ENCODE results near the gene ZFYVE27.
A peak's percentile ranks its signal among the peaks of the same experiment; 100 is the strongest.

ZFYVE27 gene

DNA sequence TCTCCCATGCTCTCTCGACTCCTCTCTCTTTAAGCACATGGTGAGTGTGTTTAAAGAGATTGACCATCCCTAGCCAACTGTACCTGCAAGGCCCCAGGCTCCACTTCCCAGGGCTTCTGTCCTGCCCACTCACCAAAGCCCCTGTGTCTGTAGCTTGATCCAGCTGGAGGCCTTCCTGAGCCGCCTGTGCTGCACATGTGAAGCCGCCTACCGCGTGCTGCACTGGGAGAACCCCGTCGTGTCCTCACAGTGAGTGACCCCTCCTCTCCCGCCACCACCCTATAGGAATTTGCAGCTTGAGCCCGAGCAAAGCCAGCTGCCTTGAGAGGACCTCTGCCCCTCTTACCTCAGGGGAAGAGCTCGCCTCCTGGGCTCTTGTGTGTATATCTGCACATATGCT, 11.2 kb downstream of the ZFYVE27 start:
- DNase-seq, result no peak

DNA sequence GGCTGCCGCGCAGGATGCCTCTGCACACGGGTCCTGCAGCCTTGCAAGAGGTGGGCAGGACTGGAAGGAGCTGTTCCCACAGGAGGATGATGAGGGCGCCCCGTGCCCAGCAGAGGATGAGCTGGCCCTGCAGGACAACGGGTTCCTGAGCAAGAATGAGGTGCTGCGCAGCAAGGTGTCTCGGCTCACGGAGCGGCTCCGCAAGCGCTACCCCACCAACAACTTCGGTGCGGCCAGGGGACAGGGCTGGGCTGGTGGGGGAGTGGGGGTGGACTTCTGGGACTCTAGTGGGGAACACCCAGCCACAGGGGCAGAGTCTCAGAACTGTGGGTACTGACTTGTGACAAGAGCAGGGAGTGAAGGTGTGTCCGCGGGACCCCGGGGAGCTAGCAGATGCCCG, 16.0 kb downstream of the ZFYVE27 start:
- DNase-seq, result no peak

DNA sequence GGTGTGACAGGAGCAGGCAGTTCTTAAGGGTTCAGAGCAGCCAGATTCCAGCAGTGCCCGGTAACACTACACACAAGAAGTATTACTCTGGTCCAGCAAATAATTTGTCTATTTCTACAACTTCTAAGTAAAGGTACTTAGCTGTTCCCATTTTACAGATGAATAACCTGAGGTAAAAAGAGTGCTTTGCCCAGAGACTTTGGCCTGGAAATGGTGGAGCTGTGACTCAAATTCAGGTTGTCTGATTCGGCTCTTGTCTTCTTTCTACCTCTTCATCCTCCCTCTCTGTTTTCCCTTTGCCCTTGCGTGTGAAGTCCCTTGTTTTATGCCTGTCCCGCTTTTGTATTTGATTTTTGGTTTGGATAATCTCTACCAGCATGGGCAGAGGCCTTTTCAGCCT, 17.8 kb downstream of the ZFYVE27 start:
- no peak for DNase-seq

DNA sequence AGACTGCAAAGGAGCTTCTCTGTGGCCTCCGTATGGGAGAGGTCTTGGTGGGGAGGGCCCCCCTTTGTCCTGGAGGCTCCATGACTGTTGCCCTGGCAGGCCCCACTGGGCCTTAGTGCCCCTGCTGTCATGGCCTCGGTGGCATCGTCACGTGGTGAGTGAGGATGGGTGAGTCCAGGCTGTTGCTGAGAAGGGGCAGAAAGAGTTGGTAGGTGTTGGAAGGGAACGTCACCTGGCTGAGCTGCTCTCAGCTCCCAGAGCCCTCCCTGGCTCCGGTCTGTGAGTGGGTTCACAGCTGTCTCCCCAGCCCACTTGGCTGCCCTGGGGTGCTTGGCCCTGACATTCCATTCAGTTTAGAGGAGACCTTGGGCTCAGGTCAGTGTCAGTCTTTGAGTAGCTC, 18.8 kb downstream of the ZFYVE27 start:
- no peak for DNase-seq

DNA sequence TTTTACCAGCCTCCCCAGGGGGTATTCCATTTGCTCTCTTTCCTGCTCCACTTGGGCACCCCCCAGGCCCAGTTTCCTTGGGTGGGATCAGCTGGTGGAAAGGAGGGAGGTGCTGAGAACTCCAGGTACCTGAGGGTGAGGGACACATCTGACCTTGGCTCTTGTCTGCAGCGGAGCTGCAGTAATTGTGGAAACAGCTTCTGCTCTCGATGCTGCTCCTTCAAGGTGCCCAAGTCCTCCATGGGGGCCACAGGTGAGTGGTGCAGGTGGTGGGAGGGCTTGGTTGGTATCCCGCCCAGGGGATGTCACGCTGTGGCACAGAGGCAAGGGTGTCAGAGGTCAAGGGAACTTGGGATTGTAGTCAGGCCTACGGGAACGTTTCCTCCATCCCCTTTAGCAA, 20.5 kb downstream of the ZFYVE27 start:
- DNase-seq, result no peak

DNA sequence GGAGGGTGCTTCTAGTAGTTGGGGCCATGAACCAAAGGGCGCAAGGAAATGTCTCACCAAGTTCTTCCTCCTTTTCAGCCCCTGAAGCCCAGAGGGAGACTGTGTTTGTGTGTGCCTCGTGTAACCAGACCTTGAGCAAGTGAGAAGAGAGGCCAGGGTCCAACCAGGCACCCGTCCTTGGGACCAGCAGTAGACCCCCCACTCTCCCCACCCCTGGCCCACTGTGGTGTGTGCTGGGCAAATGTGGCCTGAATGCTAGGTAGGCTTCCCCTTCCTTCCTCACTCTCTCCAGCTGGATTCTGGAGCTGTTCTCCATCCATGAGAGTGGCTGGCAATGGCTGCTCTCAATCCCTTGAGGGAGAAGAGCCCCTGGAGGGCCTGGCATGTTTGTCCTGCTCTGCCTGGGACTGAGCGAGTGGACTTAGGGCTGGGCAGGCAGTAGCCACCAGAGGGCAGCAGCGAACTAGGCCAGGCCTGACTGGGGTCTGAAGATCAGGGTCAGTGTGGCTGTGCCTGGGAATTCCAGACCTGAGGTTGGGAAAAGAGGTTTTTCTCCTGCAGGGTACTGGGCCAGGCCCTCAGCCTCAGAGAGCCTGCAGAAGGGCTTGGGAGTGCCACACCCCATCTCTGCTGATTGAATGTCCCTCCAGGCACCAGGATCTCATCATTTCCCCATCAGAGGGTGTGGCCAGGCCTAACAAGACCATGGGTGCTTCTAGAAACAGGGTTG, 22.4 kb downstream of the ZFYVE27 start:
- DNase-seq, result peak; percentile 29

DNA sequence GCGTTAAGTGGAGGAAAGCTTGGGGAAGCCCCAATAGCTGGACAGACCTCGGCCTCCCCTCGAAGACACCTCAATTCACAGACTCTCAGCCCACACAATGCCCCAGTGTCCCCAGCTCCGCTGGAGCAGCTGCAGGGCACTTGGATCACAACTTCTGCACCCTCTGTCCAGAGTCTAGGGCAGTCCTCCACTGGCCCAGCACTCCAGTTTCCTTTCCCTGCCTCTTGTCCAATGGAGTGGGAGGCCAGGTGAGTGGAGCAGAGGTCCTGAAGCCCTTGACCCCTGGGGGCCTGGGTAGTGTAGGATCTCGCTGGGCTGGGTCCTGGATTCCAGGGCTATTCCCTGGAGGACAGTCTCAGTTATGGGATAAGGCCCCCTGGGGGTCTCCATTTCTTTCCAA, 23.0 kb downstream of the ZFYVE27 start:
- DNase-seq, result no peak

DNA sequence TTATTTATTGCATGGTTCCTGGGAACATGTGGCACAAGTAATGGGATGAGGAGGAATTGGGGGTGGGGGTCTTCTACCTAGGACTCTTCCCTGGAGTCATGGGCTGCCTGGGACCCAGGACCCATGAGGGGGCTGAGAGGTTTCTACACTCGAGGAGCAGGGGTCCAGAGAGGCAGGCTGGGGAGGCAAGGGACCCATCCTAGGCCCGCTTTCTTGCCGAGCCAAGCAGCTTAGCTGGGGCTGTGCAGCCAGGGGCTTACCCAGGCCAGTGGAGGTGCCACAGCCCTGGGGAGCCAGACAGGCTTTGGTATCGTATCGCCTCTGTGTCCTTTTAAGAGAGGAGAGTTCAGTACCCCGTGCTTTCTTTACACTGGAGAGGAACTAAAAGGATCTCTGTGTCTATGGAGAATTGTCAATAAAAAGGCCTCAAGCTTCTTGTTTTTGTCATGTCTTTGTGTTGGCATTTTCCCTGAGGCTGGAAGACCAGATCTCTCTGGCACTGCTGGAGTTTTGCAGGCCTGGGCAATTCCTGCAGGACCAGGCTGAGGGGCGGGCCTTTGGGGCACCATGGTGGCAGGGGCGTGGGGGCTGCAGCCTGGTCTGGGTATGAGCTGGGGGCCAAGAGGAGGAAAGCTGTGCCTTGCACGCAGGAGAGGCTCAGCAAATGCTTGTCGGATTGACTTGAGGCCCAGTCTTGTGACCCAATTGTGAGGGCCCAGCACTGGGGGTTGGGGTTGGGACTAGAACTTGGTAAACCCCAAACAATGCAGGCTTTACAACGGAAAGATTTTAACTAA, 23.7 kb downstream of the ZFYVE27 start:
- no peak for DNase-seq

DNA sequence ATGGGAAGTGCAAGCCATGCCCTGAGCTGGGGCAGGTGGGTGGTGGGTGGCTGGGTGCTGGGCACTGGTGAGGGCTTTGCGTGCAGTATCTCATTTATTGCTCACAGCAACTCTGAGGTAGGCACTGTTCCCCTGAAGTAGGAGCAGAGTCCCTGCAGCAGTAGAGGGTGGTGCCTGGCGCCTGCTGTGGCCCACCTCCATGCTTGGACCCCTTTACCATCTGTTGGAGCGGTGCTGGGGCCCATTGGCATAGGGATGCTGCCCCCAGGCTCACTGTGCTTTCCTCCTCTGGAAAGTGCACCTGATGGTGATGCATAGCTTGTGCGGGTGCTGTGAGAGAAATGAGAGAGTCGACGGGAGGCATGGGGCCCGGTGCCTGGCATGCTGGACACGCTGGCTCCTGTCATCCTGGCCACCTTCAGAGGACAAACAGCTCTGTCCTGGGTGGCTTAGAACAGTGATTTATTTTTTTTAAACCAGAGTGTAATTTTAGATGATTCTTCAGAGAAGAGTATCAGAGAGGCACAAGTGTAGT, 24.5 kb downstream of the ZFYVE27 start:
- DNase-seq, result no peak

DNA sequence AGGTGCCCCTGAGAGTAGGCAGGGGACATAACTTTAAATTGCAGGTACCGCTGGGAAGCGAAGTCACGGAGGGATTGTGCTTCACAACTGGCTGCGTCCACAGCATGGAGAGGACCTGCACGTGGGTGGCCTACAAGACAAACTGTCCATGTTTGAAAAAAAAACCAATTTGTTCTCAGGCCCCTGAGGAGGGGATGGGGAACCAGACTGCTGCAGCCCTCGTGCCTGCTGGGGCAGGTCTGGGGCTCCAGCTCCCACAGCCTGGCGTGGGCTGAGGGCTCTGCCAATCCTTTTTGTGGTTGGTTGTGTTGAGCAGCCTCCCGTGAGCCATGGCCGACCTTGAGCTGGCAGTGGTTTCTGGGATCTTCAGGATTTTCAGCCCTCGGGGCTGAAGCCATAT, 25.1 kb downstream of the ZFYVE27 start:
- no peak for DNase-seq

DNA sequence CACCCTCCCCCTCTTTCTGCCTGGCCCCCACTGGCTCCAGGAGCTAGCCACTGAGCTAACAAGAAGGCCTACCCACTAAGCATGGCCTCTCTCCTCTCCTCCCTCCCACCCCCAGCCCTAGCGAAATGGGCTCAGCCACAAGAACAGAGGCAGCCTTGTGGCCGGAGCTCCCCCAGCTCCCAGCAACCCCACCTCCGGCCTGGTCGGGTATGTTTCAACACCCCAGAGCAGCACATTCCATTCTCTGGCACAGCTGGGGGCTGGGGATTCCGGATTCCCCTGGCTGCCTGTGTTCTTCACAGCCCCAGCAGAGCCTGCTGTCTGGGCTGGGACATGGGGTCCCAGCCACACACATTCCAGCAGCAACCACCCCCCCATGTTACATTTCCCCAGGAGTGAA, 25.9 kb downstream of the ZFYVE27 start:
- no peak for DNase-seq

DNA sequence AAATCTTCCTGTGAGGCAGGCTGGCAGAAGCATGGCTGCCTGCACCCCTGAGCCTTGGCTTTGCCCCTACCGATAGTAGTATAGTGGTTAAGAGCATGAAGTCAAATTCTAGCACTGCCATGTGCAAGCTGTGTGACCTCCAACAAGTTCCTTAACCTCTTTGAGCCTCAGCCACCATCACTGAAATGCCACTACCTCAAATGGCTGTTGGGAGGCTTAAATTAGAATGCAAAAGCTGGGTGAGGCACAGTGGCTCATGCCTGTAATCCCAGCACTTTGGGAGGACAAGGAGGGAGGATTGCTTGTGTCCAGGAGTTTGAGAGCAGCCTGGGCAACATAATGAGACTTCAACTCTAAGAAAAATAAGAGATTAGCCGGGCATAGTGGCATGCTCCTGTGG, 26.5 kb downstream of the ZFYVE27 start:
- no peak for DNase-seq

DNA sequence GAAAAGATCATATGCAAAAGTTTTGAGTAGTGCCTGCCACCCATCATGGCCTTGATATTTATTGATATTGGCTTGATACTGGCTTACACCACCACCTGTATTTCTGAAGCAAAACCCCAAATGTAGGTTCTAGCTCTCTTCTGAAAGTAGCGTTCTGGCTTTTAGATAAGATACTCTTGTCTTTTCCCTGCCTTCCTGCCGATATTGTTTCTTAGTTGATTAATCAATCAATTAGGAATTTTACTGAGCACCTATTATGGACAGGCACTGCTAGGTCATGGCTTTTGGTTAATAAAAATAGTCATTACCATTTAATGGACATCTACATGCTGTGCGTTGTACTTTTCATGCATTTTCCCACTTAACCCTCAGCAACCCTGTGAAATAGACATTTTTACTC, 27.0 kb downstream of the ZFYVE27 start:
- no peak for DNase-seq

DNA sequence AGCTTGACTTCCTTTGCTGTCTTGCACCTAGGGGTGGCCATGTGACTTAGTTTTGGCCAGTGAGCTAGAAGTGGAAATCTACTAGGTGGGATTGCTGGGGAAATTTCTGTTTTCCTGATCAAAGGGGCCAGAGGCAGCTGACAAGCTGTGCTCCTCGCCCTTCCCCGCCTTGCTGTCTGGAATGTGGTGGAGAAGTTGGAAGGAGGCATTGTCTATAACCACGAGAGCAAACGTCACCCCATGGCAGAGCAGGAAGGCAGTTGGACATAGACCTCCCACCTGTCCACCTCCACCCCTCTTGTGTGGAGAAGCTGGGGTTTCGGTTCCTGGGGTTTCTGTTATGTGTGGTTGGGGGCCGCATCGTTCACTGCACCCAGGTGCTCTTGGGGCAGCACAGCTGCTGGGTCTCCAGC, 27.6 kb downstream of the ZFYVE27 start:
- DNase-seq, result no peak

DNA sequence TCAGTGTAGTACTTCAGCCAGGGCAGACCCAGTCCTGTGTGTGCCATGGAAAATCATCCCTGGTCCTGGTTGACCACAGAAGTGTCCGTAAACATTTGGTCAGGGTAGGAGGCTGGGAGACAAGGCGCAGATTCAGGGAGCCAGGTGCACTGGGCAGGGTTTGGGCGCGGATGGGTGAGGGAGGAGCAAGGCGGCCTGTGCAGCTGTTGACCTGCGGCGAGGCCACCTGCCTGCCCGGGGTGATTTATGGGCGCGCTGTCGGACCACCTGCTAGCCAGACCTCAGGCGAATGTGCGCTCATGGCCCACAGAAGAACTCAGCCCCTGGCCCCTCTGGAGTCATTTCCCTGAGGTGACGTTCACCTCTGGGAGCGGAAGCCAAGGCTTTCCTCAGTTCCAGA, 28.3 kb downstream of the ZFYVE27 start:
- no peak for DNase-seq

DNA sequence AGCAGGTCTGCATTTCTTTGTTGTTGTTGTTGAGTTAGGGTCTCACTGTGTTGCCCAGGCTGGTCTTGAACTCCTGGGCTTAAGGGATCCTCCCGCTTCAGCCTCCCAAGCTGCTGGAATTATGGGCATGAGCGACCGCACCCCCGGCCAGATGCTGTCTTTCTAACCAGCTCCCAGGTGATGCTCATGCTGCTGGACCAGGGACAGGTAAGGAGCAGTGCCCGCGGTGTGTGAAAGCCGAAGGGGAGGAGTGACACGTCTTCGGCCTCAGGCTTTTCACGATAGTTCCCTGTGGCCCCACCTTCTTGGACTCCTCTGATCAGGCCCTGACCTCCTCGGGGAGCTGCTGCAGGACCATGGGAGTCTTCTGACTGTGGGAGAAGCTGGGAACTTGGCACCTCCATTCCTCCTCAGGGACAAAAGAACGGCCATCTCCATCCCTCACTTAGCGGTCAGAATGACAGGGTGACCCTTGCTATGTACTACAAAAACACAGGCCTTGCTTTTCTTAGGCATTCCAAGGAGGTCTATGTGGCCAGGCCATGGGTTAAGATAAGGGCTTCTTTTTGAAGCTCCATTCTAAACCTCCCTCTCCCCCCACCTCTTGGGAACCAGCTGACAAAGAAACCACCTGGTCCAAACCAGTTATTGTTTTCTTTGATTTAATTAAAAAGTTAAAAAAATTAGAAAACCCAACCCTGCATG, 29.3 kb downstream of the ZFYVE27 start:
- no peak for DNase-seq

DNA sequence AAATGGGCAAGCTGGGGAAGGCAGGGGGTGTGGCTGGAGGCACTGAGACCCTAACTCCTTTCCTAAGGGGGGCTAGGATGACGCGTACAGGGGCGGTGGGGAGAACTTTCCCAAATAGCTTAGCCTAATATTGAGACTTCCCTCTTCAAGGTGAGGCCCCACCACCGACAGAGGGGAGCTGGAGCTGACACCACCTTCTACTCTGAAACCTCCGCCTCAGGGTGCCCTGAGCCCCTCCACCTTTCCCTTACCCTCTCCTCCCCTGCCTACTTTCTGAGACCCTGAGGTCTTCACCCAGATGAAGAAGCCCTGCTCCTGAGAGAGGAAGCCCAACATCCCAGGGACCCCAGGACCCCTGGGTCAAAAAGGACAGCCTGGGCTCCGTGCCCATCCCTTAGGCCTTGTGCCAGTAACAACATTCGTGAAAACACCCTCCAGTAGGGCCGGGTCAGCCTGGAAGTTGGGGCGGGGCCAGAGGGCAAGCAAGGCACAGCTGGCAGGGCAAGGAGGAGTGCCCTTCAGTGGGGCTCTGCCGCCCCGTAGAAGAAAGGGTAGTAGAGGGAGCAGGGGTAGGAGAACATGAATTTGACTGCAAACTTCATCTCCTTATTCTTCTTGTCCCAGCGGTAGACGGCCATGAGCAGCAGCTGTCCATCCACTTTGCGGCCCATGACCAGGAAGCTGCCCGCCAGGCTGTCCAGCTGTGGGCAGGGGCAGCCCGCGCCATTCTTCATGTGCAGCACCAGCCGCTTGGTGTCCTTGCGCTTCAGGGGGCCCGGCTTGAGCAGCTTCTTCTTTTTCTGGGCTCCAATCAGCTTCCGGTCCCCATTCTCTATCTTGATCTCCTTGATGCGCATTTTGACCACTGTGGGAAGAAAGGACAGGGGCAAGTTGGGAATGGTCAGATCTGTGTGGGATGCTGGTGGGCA, 30.3 kb downstream of the ZFYVE27 start:
- DNase-seq, result no peak

DNA sequence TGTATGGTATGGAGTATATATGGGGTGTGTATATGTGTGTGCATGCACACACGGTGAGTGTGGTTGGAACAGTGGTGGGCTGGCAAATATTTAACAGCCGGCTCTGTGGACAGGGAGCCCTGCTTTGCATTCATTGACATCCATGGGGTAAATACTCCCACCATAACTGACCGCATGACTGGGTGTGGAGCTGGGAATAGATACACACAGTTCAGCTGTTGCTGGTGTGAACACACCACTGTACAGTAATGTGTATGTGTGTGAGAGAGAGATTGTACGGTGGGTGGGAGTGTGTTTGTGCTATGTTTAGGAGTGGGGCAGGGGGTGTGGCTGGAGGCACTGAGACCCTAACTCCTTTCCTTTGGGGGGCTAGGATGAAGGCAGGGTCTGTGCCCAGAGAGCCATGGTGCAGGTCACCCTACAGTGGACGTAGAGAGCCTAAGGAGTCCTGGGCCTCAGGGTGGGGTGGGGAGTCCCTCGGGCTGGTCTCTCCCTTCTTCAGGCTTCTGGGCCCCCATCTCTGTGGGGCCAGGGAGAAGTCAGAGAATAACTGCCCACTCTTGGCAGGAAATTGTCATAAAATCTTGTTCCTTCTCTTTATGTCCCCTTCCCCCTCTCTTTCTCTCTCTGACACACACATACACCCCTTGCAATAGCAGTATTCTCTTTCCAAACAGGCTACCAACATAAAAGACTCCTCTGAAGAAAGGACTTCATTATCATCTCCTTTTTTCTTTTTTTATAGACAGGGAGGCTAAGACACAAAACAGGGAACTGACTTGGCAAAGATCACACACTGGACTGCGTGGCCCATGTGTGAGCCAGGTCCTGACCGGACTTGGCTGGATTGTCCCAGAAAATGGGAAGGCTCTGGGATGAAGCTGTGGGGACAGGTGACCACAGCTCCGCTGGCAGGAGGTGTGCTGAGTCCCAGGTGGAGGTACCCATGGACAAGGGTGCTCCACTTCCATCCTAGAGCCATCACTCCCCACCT, 31.7 kb downstream of the ZFYVE27 start:
- no peak for DNase-seq

DNA sequence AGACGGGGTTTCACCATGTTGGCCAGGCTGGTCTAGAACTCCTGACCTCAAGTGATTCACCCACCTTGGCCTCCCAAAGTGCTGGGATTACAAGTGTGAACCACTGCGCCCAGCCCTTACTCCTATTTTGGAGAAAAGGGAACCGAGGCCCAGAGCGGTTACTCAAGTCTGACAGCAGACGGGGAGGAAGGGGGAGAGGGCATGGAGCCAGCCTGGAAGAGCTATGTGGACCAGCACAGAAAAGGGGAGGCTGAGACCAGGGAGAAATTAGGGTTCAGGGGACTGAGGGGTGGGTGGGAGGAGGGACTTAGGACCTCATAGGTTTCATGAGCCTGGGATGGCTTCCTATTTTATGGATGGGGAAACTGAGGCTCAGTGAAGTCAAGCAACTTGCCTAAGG, 33.3 kb downstream of the ZFYVE27 start:
- DNase-seq, result no peak

DNA sequence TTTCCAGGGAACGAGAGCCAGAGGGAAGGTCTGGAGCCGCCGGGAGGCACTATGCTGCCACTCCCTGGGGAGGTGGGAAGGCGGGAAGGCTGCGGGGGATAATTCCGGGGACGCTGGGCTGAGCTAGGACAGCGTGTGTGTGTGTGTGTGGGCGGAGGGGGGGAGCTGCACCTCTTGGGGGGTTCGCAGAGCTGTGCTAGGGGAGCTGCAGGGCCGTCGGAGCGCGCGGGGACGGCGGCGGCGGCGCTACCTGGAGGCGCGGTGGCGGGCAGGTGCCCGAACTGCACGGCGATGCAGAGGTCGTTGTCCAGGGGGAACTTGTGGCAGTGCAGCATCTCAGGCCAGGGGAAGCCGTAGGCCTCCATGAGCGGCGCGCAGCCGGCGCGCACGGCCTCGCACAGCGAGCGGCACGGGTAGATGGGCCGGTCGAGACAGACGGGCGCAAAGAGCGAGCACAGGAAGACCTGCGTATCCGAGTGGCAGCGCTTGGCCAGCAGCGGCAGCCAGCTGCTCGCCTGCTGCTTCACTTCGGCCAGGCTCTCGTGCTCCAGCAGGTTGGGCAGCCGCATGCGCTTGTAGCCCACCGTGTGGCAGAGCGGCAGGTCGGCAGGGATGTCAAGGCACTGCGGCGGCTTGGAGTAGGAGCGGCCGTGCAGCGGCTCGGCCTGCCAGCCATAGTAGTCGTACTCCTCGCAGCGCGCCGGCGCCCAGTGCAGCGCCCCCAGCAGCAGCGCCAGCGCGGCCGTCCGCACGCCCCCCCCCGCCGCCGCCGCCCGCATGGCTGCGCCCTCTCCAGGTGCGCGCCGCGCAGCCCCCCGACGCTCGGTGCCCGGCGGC, 34.3 kb downstream of the ZFYVE27 start:
- DNase-seq, result no peak
